Peyer's patch (tissue), 4 donors: Measurements from ENCODE around the gene PIP5K1B.

Experiments used
- CTCF ChIP-seq, 6 experiments: fragments of 450-650 bp in 4 of 6; fragments of 200-600 bp in 2 of 6; sonication (generic) in 1 of 6; IDR thresholded peaks; one replicate each; pipeline ENCODE4 v1.5.1; 2017 to 2019; ENCODE audit warnings: antibody characterized with exemption in 6 of 6, mild to moderate bottlenecking in 3 of 6, moderate library complexity in 1 of 6
- POLR2A ChIP-seq, 2 donors: fragments of 450-650 bp; IDR thresholded peaks; one replicate each; pipeline ENCODE4 v1.5.1; 2017; ENCODE audit warnings: antibody characterized with exemption in 2 of 2, mild to moderate bottlenecking in 2 of 2, moderate library complexity in 2 of 2

- TF ChIP-seq POLR2A (IDR thresholded peaks at IDR 0.05) (no peak), CTCF (IDR thresholded peaks at IDR 0.05) (no peak)
Measured at GRCh38 chr9:68794898-68795297, 89.9 kb downstream of the PIP5K1B start.
